SJCRH30 (cell line): ENCODE data around the gene NBPF6. TPM values are rescaled to one million over a fixed set of nuclear protein-coding genes. Genes with fewer than 3 reads are reported as not detected.
"Not testable (repeated sequence)": the region's sequence is repeated elsewhere in the genome, so short reads cannot be mapped to it uniquely, and the experiment has no call there.

ENCODE experiments used
- DNase-seq, 2 experiments: peaks; one replicate each; pipeline ENCODE4 v3.0.0-alpha.2; 2015 to 2020
- H3K27ac ChIP-seq: fragments of 250-450 bp; sonication (Bioruptor Pico); 2 replicates; pipeline ENCODE4 v1.5.1; 2020; ENCODE audit warnings: mild to moderate bottlenecking, moderate library complexity
- H3K27me3 ChIP-seq: fragments of 250-450 bp; sonication (Bioruptor Pico); 2 replicates; pipeline ENCODE4 v1.5.1; 2020; ENCODE audit warnings: mild to moderate bottlenecking, moderate library complexity
- H3K36me3 ChIP-seq: fragments of 250-450 bp; sonication (Bioruptor Pico); 2 replicates; pipeline ENCODE4 v1.5.1; 2020; ENCODE audit warnings: mild to moderate bottlenecking, moderate library complexity
- H3K4me1 ChIP-seq: fragments of 250-450 bp; sonication (Bioruptor Pico); 2 replicates; pipeline ENCODE4 v1.5.1; 2020; ENCODE audit warnings: mild to moderate bottlenecking, moderate library complexity
- H3K4me3 ChIP-seq: fragments of 250-450 bp; sonication (Bioruptor Pico); 2 replicates; pipeline ENCODE4 v1.5.1; 2020; ENCODE audit warnings: mild to moderate bottlenecking, moderate library complexity
- H3K9me3 ChIP-seq: fragments of 250-450 bp; sonication (Bioruptor Pico); replicated peaks from 2 replicates; pipeline ENCODE4 v1.5.1; 2020; ENCODE audit warnings: mild to moderate bottlenecking, moderate library complexity
- total RNA-seq: library from RNA; depleted of rRNA; stranded (reverse); fragments of >200 nt; shearing (Covaris generic); gene quantifications from 2 replicates; pipeline ENCODE4 v1.2.3, GENCODE V29; 2014; rRNA removed

Gene NBPF6, protein sequence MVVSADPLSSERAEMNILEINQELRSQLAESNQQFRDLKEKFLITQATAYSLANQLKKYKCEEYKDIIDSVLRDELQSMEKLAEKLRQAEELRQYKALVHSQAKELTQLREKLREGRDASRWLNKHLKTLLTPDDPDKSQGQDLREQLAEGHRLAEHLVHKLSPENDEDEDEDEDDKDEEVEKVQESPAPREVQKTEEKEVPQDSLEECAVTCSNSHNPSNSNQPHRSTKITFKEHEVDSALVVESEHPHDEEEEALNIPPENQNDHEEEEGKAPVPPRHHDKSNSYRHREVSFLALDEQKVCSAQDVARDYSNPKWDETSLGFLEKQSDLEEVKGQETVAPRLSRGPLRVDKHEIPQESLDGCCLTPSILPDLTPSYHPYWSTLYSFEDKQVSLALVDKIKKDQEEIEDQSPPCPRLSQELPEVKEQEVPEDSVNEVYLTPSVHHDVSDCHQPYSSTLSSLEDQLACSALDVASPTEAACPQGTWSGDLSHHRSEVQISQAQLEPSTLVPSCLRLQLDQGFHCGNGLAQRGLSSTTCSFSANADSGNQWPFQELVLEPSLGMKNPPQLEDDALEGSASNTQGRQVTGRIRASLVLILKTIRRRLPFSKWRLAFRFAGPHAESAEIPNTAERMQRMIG
- total RNA-seq, result 0.63 and 0.69 TPM in 2 replicates

- H3K36me3 ChIP-seq, DNase-seq, H3K27ac ChIP-seq, H3K9me3 ChIP-seq, H3K4me1 ChIP-seq, H3K4me3 ChIP-seq, H3K27me3 ChIP-seq: not testable (repeated sequence)
Observed at GRCh38 chr1:108450043-108450442, at the start of gene NBPF6. Gene NBPF6 (plus strand): TSS chr1:108450343. CDS start chr1:108450602, 259 bp downstream.

- H3K9me3 ChIP-seq, H3K36me3 ChIP-seq, H3K27me3 ChIP-seq, DNase-seq, H3K4me1 ChIP-seq, H3K27ac ChIP-seq, H3K4me3 ChIP-seq: not testable (repeated sequence)
Observed at GRCh38 chr1:108411098-108411833, 38.9 kb upstream of the NBPF6 start.

DNA sequence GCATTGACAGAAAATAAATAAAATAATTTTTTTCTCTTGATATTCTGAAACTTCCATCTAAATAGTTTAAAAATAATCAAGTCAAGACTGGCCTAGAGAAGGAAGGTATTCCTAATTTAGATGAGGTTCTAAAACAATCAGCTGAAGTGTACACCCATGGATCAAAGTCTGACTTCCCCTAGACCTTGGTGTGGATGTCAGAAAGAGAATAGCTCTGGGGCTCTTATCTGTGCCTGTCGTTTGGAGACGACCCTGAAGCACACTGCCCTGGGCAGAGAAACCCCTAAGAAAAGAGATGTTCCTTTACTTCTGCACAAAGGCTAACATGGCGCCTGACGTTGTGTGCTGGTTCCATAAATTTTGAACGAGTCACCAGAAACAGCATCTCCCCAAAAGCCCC, 30.0 kb upstream of the NBPF6 start:
- H3K27ac ChIP-seq, DNase-seq, H3K4me1 ChIP-seq: not testable (repeated sequence)

GRCh38 chr1:108421061-108421916, 28.9 kb upstream of the NBPF6 start:
- H3K9me3 ChIP-seq, H3K4me1 ChIP-seq, H3K27me3 ChIP-seq, H3K4me3 ChIP-seq, H3K27ac ChIP-seq, DNase-seq, H3K36me3 ChIP-seq: not testable (repeated sequence)

More for the DNA sequence above, 30.0 kb upstream of the NBPF6 start:
- H3K27me3 ChIP-seq, H3K36me3 ChIP-seq, H3K4me3 ChIP-seq, H3K9me3 ChIP-seq: not testable (repeated sequence)

GRCh38 chr1:108426877-108427276, 23.3 kb upstream of the NBPF6 start:
- not testable (repeated sequence) for H3K36me3 ChIP-seq, H3K27me3 ChIP-seq, DNase-seq, H3K4me1 ChIP-seq, H3K4me3 ChIP-seq, H3K9me3 ChIP-seq, H3K27ac ChIP-seq

GRCh38 chr1:108432002-108432401, 18.1 kb upstream of the NBPF6 start:
- H3K27me3 ChIP-seq, H3K9me3 ChIP-seq, H3K36me3 ChIP-seq, DNase-seq, H3K4me3 ChIP-seq, H3K27ac ChIP-seq, H3K4me1 ChIP-seq: not testable (repeated sequence)

DNA sequence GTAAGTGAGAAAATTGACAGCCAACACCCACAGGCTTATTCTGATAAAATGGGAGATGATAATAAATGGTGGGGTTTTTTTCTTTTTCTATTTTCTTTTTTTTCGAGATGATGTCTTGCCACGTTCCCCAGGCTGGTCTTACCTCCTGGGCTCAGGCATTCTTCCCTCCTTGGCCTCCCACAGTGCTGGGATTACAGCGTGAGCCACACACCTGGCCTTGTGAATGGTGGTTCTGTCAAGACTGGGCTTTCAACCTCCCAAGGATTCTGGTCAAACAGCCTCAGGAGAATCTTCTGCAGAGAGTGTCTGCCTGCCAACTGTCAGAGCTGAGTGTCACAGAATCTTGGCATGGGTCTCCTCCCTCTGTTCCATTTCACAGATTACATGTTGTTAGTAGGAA, 16.7 kb upstream of the NBPF6 start:
- not testable (repeated sequence) for H3K36me3 ChIP-seq

GRCh38 chr1:108438536-108438935, 11.6 kb upstream of the NBPF6 start:
- not testable (repeated sequence) for DNase-seq, H3K27ac ChIP-seq, H3K36me3 ChIP-seq, H3K27me3 ChIP-seq, H3K4me1 ChIP-seq, H3K9me3 ChIP-seq, H3K4me3 ChIP-seq

More for the DNA sequence above, 16.7 kb upstream of the NBPF6 start:
- not testable (repeated sequence) for DNase-seq, H3K4me1 ChIP-seq, H3K4me3 ChIP-seq, H3K27ac ChIP-seq, H3K27me3 ChIP-seq, H3K9me3 ChIP-seq

- H3K36me3 ChIP-seq, H3K4me1 ChIP-seq, H3K27ac ChIP-seq, H3K9me3 ChIP-seq, DNase-seq, H3K4me3 ChIP-seq, H3K27me3 ChIP-seq: not testable (repeated sequence)
Observed at GRCh38 chr1:108454521-108454920, 4.4 kb downstream of the NBPF6 start.

DNA sequence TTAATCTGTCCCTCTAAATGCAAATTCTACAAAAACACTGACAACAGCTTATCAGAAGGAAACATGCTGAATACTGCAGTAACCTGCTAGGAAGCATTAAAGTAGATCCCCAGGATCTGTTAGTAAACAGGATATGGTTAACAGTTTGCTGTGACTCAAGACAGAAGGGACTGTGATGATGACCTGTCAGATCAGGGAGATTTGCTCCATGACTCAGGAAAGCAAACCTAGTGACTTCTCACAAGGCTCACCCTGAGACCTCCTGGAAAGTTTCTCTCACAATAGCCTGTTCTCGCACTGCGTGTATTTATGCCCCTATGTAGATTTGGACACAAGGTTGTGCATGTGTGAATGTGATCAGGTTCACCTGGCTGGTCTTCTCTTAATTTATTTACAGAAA, 8.5 kb downstream of the NBPF6 start:
- not testable (repeated sequence) for H3K27me3 ChIP-seq, H3K4me1 ChIP-seq, H3K9me3 ChIP-seq, H3K36me3 ChIP-seq, H3K27ac ChIP-seq, DNase-seq, H3K4me3 ChIP-seq

- not testable (repeated sequence) for H3K36me3 ChIP-seq, H3K4me3 ChIP-seq, H3K4me1 ChIP-seq, H3K27me3 ChIP-seq, H3K9me3 ChIP-seq, H3K27ac ChIP-seq, DNase-seq
Observed at GRCh38 chr1:108461758-108462157, 11.6 kb downstream of the NBPF6 start.

DNA sequence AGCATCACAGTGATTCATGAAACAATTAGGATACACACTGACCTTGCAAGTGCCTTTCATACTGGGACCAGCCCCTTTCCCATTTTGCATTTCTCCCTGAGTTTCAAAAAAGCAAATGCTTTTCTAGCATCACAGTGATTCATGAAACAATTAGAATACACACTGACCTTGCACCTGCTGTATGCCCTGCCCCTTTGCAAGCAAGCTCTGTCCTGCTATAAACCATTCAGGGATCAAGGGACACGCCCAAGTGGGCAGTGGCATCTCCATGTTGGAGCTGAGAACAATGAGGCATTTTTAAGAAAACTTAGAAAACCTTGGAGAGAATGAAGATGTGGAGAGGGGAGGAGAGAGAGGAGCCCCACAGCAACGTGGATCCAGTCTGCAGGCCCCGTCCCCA, 13.8 kb downstream of the NBPF6 start:
- H3K9me3 ChIP-seq, H3K36me3 ChIP-seq, DNase-seq, H3K27ac ChIP-seq, H3K4me1 ChIP-seq, H3K27me3 ChIP-seq, H3K4me3 ChIP-seq: not testable (repeated sequence)

- not testable (repeated sequence) for H3K27ac ChIP-seq, H3K36me3 ChIP-seq, H3K4me3 ChIP-seq, H3K9me3 ChIP-seq, DNase-seq, H3K27me3 ChIP-seq, H3K4me1 ChIP-seq
Observed at GRCh38 chr1:108466166-108466565, 16.0 kb downstream of the NBPF6 start.

DNA sequence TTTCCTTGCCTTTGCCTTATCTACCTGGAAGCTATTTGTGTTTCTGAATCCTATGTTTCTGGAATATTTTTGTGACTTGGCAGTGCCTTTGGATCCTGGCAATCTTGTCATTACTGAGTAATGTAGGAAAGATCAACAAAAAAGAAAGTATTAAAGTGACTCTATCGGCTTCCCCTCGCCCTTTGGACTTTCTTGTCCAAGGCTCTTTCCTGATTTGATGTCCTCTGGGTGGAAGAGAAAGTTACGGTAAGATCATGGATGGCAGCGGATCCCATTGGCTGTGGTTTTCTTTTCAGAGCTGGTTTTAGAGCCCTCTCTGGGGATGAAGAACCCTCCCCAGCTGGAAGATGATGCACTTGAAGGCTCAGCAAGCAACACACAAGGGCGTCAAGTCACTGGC, 17.0 kb downstream of the NBPF6 start:
- H3K27me3 ChIP-seq, H3K4me3 ChIP-seq, H3K27ac ChIP-seq, H3K9me3 ChIP-seq, H3K4me1 ChIP-seq, H3K36me3 ChIP-seq, DNase-seq: not testable (repeated sequence)

DNA sequence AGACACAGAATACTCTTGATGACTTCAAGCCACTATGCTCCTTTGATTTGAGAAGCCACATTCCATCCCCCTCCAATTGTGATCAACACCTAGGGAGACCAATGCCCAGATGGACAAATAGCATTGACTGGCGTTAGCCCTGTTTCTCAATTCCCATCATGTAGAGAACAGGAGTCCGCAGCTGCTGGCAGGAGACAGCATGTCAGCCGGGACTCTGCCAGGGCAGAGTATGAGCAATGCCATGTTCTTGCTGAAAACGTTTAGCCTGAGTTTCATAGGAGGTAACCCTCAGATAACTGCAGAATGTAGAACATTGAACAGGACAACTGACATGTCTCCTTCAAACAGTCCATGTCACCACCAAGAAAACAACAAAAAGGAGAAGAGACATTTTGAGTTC, 20.6 kb downstream of the NBPF6 start:
- H3K4me1 ChIP-seq, H3K27me3 ChIP-seq, H3K27ac ChIP-seq, H3K4me3 ChIP-seq, H3K36me3 ChIP-seq, H3K9me3 ChIP-seq, DNase-seq: not testable (repeated sequence)
